ENCODE results near the gene SORCS1.

SORCS1 gene

DNA sequence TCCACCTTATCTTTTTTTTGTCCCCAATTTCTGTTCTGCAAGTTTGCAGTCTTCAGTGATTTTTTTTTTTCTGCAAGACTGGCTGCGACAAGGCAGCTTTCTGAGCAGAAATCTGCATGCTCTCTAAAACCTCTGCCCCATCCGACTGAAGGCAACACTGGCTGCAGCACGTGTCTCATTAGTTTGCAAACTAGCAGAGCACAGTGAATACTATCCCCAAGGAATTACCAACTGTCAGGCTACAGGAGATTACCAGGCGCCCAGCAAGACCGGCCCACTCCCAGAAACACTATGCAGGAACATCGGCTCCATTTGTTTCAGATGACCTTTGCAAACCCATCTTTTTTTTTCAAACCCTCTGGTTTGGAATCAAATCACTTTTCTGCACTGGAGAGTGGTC is 538.8 kb downstream of the SORCS1 start:
- ChIA-PET POLR2A (no interaction called here), CTCF (interaction anchor here (0.7 kb wide), 1 partner anchor 229 kb away, joined by 4 read pairs; no protein-coding TSS in a partner anchor)
- TF ChIP-seq ZNF384 (IDR thresholded peaks at IDR 0.05), result no peak
- no peak for TF ChIP-seq ARNT (IDR thresholded peaks at IDR 0.05)
- TF ChIP-seq BHLHE40 (IDR thresholded peaks at IDR 0.05; ENCODE audit: borderline replicate concordance), result no peak
- TF ChIP-seq LEF1 (IDR thresholded peaks at IDR 0.05; ENCODE audit: borderline replicate concordance), result no peak
- no peak for TF ChIP-seq HDGF (IDR thresholded peaks at IDR 0.05; ENCODE audit: borderline replicate concordance)
- TF ChIP-seq SP1 (IDR thresholded peaks at IDR 0.05), result no peak
- no peak for TF ChIP-seq FOXK2 (IDR thresholded peaks at IDR 0.05)
- no peak for TF ChIP-seq NFRKB (IDR thresholded peaks at IDR 0.05)
- TF ChIP-seq CTBP1 (IDR thresholded peaks at IDR 0.05; ENCODE audit: borderline replicate concordance), result no peak
- no peak for TF ChIP-seq SUZ12 (IDR thresholded peaks at IDR 0.05)
- TF ChIP-seq ELF4 (IDR thresholded peaks at IDR 0.05), result no peak
- no peak for TF ChIP-seq TARDBP (IDR thresholded peaks at IDR 0.05)
- DNase-seq (ENCODE audit: extremely low spot score), result no peak

DNA sequence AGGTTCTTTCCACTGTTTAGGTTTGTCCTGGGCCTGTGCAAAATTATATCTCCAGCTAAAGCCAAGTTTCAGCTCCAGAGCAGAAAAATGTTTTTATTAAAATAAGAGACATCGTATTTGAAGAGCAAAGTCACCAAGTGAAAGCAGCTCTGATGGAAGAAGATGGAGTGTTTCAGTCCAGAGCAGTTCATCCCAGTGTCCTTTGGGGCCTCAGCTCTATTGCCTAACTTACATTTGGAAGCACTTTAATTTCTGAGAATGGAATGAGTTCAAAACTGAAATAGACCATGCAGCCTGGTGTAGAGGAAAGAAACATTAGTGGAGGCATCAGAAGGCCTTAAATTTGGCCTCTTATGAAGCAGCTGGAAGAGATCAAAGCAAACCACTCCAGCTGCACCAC is 545.2 kb downstream of the SORCS1 start:
- TF ChIP-seq SUZ12 (IDR thresholded peaks at IDR 0.05) (no peak), ELF4 (IDR thresholded peaks at IDR 0.05) (no peak), SP1 (IDR thresholded peaks at IDR 0.05) (no peak), FOXK2 (IDR thresholded peaks at IDR 0.05) (no peak), TARDBP (IDR thresholded peaks at IDR 0.05) (no peak), BHLHE40 (IDR thresholded peaks at IDR 0.05; ENCODE audit: borderline replicate concordance) (no peak), ARNT (IDR thresholded peaks at IDR 0.05) (no peak), NFRKB (IDR thresholded peaks at IDR 0.05) (no peak), CTBP1 (IDR thresholded peaks at IDR 0.05; ENCODE audit: borderline replicate concordance) (no peak), LEF1 (IDR thresholded peaks at IDR 0.05; ENCODE audit: borderline replicate concordance) (no peak)
- TF ChIP-seq, protein P1, sequence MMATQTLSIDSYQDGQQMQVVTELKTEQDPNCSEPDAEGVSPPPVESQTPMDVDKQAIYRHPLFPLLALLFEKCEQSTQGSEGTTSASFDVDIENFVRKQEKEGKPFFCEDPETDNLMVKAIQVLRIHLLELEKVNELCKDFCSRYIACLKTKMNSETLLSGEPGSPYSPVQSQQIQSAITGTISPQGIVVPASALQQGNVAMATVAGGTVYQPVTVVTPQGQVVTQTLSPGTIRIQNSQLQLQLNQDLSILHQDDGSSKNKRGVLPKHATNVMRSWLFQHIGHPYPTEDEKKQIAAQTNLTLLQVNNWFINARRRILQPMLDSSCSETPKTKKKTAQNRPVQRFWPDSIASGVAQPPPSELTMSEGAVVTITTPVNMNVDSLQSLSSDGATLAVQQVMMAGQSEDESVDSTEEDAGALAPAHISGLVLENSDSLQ (IDR thresholded peaks at IDR 0.05), result no peak
- POLR2A ChIA-PET, result no interaction called here
- CTCF ChIA-PET, result no interaction called here
- DNase-seq (ENCODE audit: extremely low spot score), result no peak

DNA sequence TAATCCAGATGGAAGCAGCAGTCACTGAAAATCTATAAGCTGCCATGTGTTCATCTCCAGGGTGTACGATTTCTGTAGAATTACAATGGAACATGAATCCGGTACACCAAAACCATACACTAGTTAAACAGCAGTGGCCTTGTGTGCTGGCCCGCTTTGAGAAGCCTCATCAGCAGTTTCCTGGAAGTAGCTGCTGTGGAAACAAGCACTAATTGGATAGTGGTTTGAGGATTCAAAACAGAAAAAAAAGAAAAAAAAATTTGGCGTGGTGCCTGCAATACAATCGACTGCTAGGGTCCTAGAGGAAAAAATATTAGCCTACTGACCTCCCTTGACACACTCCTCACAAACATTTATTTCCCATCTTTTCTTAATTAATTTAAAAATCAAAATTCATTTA is 545.9 kb downstream of the SORCS1 start:
- TF ChIP-seq HDGF (IDR thresholded peaks at IDR 0.05; ENCODE audit: borderline replicate concordance) (no peak), NFRKB (IDR thresholded peaks at IDR 0.05) (no peak), ELF4 (IDR thresholded peaks at IDR 0.05) (no peak), BHLHE40 (IDR thresholded peaks at IDR 0.05; ENCODE audit: borderline replicate concordance) (no peak), FOXA1 (IDR thresholded peaks at IDR 0.05) (no peak), TARDBP (IDR thresholded peaks at IDR 0.05) (no peak), ZNF384 (IDR thresholded peaks at IDR 0.05) (no peak), CTBP1 (IDR thresholded peaks at IDR 0.05; ENCODE audit: borderline replicate concordance) (no peak), ARNT (IDR thresholded peaks at IDR 0.05) (no peak)
- TF ChIP-seq, protein P1 (IDR thresholded peaks at IDR 0.05), result no peak
- ChIA-PET CTCF (no interaction called here), POLR2A (no interaction called here)
- DNase-seq (ENCODE audit: extremely low spot score), result no peak

DNA sequence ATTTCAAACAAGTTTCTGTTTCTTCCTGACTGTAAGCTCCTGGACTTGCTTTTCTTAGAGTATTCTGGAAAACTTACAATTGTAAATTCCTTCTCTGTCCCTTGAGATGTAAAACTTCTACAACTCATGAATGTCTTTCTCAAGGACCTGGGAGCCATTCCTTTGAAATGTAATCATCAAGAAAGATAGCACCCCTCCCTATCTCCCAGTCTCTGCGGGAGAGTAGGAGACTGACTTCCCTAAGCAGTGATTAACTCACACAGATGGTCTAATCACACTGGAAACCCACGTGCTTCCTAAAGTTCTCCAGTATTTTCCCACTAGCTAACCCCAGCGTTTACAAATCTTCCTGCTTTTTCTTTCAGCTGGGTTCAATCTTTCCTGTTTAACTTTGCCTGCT is 549.4 kb downstream of the SORCS1 start:
- CTCF ChIA-PET, result no interaction called here
- no peak for DNase-seq (ENCODE audit: extremely low spot score)
- POLR2A ChIA-PET, result no interaction called here
- no peak for TF ChIP-seq SP1 (IDR thresholded peaks at IDR 0.05)
- no peak for TF ChIP-seq LEF1 (IDR thresholded peaks at IDR 0.05; ENCODE audit: borderline replicate concordance)
- TF ChIP-seq ZNF384 (IDR thresholded peaks at IDR 0.05), result no peak

DNA sequence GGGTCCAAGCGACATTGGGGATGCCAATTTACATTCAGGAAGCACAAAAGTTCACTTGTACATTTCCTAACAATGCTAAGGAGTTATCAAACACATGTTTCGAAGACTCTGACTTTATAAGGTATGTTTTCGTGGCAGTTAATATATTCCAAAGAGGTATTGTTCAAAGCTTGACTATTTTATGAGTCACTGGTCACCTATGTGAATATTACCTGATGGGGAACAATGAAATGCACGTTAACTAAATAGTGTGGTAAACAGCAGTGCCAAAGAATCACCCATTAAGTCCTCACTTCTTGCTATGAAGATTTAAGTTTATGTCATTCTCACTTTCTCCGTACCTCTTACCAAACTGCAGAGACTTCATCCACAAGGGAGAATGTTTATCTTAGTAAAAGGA is 550.2 kb downstream of the SORCS1 start:
- CTCF ChIA-PET, result no interaction called here
- DNase-seq (ENCODE audit: extremely low spot score), result no peak
- no peak for TF ChIP-seq FOXM1 (IDR thresholded peaks at IDR 0.05; ENCODE audit: borderline replicate concordance)
- TF ChIP-seq SP1 (IDR thresholded peaks at IDR 0.05), result no peak
- no peak for TF ChIP-seq ZNF384 (IDR thresholded peaks at IDR 0.05)
- no peak for TF ChIP-seq CTBP1 (IDR thresholded peaks at IDR 0.05; ENCODE audit: borderline replicate concordance)
- TF ChIP-seq BHLHE40 (IDR thresholded peaks at IDR 0.05; ENCODE audit: borderline replicate concordance), result no peak
- TF ChIP-seq LEF1 (IDR thresholded peaks at IDR 0.05; ENCODE audit: borderline replicate concordance), result no peak
- no peak for TF ChIP-seq SUZ12 (IDR thresholded peaks at IDR 0.05)
- TF ChIP-seq HDGF (IDR thresholded peaks at IDR 0.05; ENCODE audit: borderline replicate concordance), result no peak
- TF ChIP-seq L3MBTL2 (conservative IDR thresholded peaks at IDR 0.05), result no peak
- POLR2A ChIA-PET, result no interaction called here

DNA sequence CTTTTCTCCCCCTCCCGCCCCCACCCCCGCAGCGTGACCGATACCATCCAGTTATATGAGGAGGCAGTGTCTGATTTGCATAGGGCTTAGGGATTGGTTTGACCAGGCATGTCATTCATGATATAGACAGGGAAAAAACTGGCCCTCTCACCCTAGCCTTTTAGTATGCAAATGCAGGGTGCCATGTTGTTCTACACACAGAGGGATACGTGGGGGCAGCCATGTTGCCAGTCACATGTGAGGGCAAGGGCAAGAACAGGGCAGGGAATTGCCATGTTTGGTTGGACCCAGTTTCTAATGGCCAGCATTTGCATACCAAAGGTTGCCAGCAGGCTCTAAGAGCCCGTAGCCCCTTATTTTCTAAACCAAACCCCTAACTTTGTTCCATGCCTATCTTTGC is 552.1 kb downstream of the SORCS1 start:
- no peak for TF ChIP-seq NFRKB (IDR thresholded peaks at IDR 0.05)
- no peak for TF ChIP-seq SUZ12 (IDR thresholded peaks at IDR 0.05)
- TF ChIP-seq FOXA1 (IDR thresholded peaks at IDR 0.05), result no peak
- no peak for TF ChIP-seq FOXK2 (IDR thresholded peaks at IDR 0.05)
- no peak for TF ChIP-seq HDGF (IDR thresholded peaks at IDR 0.05; ENCODE audit: borderline replicate concordance)
- TF ChIP-seq FOXM1 (IDR thresholded peaks at IDR 0.05; ENCODE audit: borderline replicate concordance), result no peak
- no peak for TF ChIP-seq ELF4 (IDR thresholded peaks at IDR 0.05)
- no peak for TF ChIP-seq L3MBTL2 (conservative IDR thresholded peaks at IDR 0.05)
- TF ChIP-seq ARNT (IDR thresholded peaks at IDR 0.05), result no peak
- TF ChIP-seq BHLHE40 (IDR thresholded peaks at IDR 0.05; ENCODE audit: borderline replicate concordance), result no peak
- no peak for TF ChIP-seq TARDBP (IDR thresholded peaks at IDR 0.05)
- TF ChIP-seq CTBP1 (IDR thresholded peaks at IDR 0.05; ENCODE audit: borderline replicate concordance), result no peak
- TF ChIP-seq LEF1 (IDR thresholded peaks at IDR 0.05; ENCODE audit: borderline replicate concordance), result no peak
- no peak for TF ChIP-seq SP1 (IDR thresholded peaks at IDR 0.05)
- TF ChIP-seq, protein P1 (IDR thresholded peaks at IDR 0.05), result no peak
- TF ChIP-seq ZNF384 (IDR thresholded peaks at IDR 0.05), result no peak
- POLR2A ChIA-PET, result no interaction called here
- CTCF ChIA-PET, result no interaction called here
- DNase-seq (ENCODE audit: extremely low spot score), result no peak

Measured in HEK293T (cell line).